Measurements from ENCODE around the gene WBP11. TPM values are rescaled to one million over a fixed set of nuclear protein-coding genes. Genes with fewer than 3 reads are reported as not detected.
A peak's percentile ranks its signal among the peaks of the same experiment; 100 is the strongest.

WBP11 gene
- total and polyA plus RNA-seq, 2 of the 13 experiments (the other 11 are each of a cell fraction or from before 2014, with no cell fraction given) = 7.6 to 31.0 TPM

- TF ChIP-seq ZC3H13 (CRISPR knock-in tag; IDR thresholded peaks at IDR 0.05) (0 out of 2 replicates have a peak, but pooled peaks have one; percentile 27), NFE2L2 (IDR thresholded peaks at IDR 0.05; ENCODE audit: low read length) (no peak), ZNF550 (CRISPR knock-in tag; IDR thresholded peaks at IDR 0.05; ENCODE audit: borderline replicate concordance) (no peak), TARDBP (CRISPR knock-in tag; IDR thresholded peaks at IDR 0.05) (no peak; the same call in 1 of the 2 replicates), ZBTB20 (CRISPR knock-in tag; IDR thresholded peaks at IDR 0.05; ENCODE audit: borderline replicate concordance, low read depth) (no peak), NR1H2 (CRISPR knock-in tag; IDR thresholded peaks at IDR 0.05; ENCODE audit: borderline replicate concordance, low read depth) (no peak), ZNF33B (CRISPR knock-in tag; IDR thresholded peaks at IDR 0.05) (no peak), ZNF124 (CRISPR knock-in tag; IDR thresholded peaks at IDR 0.05) (no peak), SNAPC5 (CRISPR knock-in tag; IDR thresholded peaks at IDR 0.05; ENCODE audit: borderline replicate concordance) (no peak), GLMP (CRISPR knock-in tag; IDR thresholded peaks at IDR 0.05; ENCODE audit: borderline replicate concordance) (no peak), PLSCR1 (CRISPR knock-in tag; IDR thresholded peaks at IDR 0.05; ENCODE audit: borderline replicate concordance) (no peak), ZNF558 (CRISPR knock-in tag; IDR thresholded peaks at IDR 0.05; ENCODE audit: borderline replicate concordance) (no peak), PRDM4 (CRISPR knock-in tag; IDR thresholded peaks at IDR 0.05; ENCODE audit: borderline replicate concordance) (no peak), RFXANK (CRISPR knock-in tag; IDR thresholded peaks at IDR 0.05) (no peak), ZNF282 (IDR thresholded peaks at IDR 0.05; ENCODE audit: partially characterized antibody) (no peak), TCF7 (IDR thresholded peaks at IDR 0.05; ENCODE audit: low read depth) (no peak), JARID2 (CRISPR knock-in tag; IDR thresholded peaks at IDR 0.05; ENCODE audit: insufficient replicate concordance) (no peak), NKX3-1 (CRISPR knock-in tag; IDR thresholded peaks at IDR 0.05) (0 out of 2 replicates have a peak, but pooled peaks have one; percentile 54), POGZ (CRISPR knock-in tag; IDR thresholded peaks at IDR 0.05) (peak; percentile 95), KAT7 (CRISPR knock-in tag; IDR thresholded peaks at IDR 0.05; ENCODE audit: borderline replicate concordance) (peak; percentile 91), ZBTB26 (CRISPR knock-in tag; IDR thresholded peaks at IDR 0.05; ENCODE audit: borderline replicate concordance) (no peak), PAX8 (CRISPR knock-in tag; IDR thresholded peaks at IDR 0.05; ENCODE audit: borderline replicate concordance) (no peak), DNMT1 (CRISPR knock-in tag; IDR thresholded peaks at IDR 0.05) (no peak)
These were observed at the start of gene WBP11, which contains the start of gene C12orf60 (continued) for GRCh38 chr12:14803011-14803829.
